ENCODE measurements around the gene TIMM23.
"Not testable (repeated sequence)": the region's sequence is repeated elsewhere in the genome, so short reads cannot be mapped to it uniquely, and the experiment has no call there.

DNA sequence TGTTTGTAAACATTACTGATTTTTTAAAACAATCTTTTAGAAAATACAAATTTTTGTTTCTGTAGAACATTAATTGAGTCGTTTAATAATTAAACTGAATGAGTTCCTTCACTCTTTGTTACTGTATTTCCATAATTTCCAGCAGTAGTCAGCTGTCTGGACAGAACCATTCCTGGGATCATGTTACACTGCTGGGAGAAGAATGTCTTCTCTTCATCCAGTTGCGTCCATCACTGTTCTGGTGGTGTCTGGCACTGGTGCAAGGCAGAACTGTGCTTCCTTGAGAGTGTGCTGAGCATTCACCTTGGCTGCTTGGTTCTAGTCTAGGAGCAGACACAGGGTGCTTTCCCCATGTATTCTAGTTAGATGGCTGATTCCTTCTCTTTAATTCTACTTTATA lies 12.2 kb downstream of the TIMM23 start:
- not testable (repeated sequence) for TF ChIP-seq MYC (IDR thresholded peaks at IDR 0.05; ENCODE audit: low read depth, low read length); EZH2 (IDR thresholded peaks at IDR 0.05; ENCODE audit: borderline replicate concordance, low read depth, low read length, severe bottlenecking); POLR2AphosphoS5 (IDR thresholded peaks at IDR 0.05; ENCODE audit: insufficient read depth, low read depth, low read length); FOS (IDR thresholded peaks at IDR 0.05; ENCODE audit: borderline replicate concordance, insufficient read depth, low read length); POLR2A (IDR thresholded peaks at IDR 0.05; ENCODE audit: low read depth, low read length); JUN (IDR thresholded peaks at IDR 0.05; ENCODE audit: borderline replicate concordance, insufficient read depth, insufficient read length, low read depth); GATA2 (IDR thresholded peaks at IDR 0.05; ENCODE audit: insufficient read depth, insufficient read length, low read depth, low read length)
- TF ChIP-seq, protein P1, sequence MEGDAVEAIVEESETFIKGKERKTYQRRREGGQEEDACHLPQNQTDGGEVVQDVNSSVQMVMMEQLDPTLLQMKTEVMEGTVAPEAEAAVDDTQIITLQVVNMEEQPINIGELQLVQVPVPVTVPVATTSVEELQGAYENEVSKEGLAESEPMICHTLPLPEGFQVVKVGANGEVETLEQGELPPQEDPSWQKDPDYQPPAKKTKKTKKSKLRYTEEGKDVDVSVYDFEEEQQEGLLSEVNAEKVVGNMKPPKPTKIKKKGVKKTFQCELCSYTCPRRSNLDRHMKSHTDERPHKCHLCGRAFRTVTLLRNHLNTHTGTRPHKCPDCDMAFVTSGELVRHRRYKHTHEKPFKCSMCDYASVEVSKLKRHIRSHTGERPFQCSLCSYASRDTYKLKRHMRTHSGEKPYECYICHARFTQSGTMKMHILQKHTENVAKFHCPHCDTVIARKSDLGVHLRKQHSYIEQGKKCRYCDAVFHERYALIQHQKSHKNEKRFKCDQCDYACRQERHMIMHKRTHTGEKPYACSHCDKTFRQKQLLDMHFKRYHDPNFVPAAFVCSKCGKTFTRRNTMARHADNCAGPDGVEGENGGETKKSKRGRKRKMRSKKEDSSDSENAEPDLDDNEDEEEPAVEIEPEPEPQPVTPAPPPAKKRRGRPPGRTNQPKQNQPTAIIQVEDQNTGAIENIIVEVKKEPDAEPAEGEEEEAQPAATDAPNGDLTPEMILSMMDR (IDR thresholded peaks at IDR 0.05; ENCODE audit: extremely low read depth in 1 of 2, insufficient read depth in 1 of 2, low read depth in 1 of 2, low read length in 2 of 2), result not testable (repeated sequence)
- TF ChIP-seq, protein P2, sequence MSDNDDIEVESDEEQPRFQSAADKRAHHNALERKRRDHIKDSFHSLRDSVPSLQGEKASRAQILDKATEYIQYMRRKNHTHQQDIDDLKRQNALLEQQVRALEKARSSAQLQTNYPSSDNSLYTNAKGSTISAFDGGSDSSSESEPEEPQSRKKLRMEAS (IDR thresholded peaks at IDR 0.05; ENCODE audit: insufficient read depth, insufficient read length), result not testable (repeated sequence)

Data from endothelial cell of umbilical vein (primary cell).